Keratinocyte (primary cell): ENCODE results near the gene SYVN1.

ENCODE experiments used
- EZH2 ChIP-seq: IDR thresholded peaks from one replicate; pipeline ENCODE4 v1.6.1; 2012; ENCODE audit warnings: inconsistent platforms, mild to moderate bottlenecking, low read length, moderate library complexity
- TF ChIP-seq, protein P1 (sequence below), 3 experiments: IDR thresholded peaks in 1 of 3; conservative IDR thresholded peaks in 1 of 3; optimal IDR thresholded peaks in 1 of 3; 2 replicates in 2 of 3; 3 replicates in 1 of 3; pipeline versions ENCODE3 to v1.5.1; 2011; ENCODE audit warnings: low read length in 3 of 3, mild to moderate bottlenecking in 3 of 3, moderate library complexity in 2 of 3, control low read depth in 1 of 3, inconsistent platforms in 1 of 3; ENCODE audit not compliant: insufficient read depth in 2 of 3; ENCODE audit errors: extremely low read depth in 1 of 3

DNA sequence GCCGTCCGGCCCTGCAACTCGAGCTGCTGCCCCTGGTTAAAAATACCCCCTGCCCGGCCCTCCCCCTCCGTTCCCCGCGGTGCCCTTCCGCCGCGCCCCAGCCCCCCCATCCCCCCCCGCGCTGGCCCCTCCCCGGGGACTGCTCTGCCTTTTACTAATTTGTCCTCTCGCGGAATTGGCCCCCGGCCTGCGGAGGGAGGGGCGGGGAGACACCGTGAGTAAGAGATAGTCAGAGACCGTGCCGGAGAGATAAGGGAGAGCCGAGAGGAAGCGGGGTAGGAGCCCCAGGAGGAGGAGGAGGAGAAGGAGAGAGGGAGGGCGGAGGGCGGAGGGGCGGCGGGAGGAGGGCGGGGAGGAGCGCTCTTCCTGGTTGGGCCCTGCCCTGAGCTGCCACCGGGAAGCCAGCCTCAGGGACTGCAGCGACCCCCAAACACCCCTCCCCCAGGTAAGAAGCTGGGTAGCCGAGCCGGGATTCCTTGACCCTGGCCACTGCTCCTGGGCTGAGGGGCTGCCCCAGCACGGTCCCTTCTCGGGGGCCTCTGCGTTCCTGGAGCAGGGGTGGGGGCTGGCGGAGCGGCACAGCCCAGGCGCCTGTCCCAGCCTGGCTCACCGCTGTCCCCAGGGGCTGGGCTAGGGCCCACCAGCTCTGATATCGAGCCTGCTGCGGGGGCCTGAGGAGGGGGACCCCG lies 47.4 kb upstream of the SYVN1 start, which contains the start of gene CAPN1:
- TF ChIP-seq, protein P1, sequence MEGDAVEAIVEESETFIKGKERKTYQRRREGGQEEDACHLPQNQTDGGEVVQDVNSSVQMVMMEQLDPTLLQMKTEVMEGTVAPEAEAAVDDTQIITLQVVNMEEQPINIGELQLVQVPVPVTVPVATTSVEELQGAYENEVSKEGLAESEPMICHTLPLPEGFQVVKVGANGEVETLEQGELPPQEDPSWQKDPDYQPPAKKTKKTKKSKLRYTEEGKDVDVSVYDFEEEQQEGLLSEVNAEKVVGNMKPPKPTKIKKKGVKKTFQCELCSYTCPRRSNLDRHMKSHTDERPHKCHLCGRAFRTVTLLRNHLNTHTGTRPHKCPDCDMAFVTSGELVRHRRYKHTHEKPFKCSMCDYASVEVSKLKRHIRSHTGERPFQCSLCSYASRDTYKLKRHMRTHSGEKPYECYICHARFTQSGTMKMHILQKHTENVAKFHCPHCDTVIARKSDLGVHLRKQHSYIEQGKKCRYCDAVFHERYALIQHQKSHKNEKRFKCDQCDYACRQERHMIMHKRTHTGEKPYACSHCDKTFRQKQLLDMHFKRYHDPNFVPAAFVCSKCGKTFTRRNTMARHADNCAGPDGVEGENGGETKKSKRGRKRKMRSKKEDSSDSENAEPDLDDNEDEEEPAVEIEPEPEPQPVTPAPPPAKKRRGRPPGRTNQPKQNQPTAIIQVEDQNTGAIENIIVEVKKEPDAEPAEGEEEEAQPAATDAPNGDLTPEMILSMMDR (optimal IDR thresholded peaks at IDR 0.05 in 1 of 3, IDR thresholded peaks at IDR 0.05 in 1 of 3, conservative IDR thresholded peaks at IDR 0.05 in 1 of 3; ENCODE audit: extremely low read depth in 1 of 3, insufficient read depth in 2 of 3, low read length in 3 of 3) = no peak
- no peak for TF ChIP-seq EZH2
